Right lobe of liver (tissue), 6 donors: Measurements from ENCODE around the gene KCNQ1. TPM values are rescaled to one million over a fixed set of nuclear protein-coding genes. Genes with fewer than 3 reads are reported as not detected.

Experiments
- ATAC-seq, 4 donors: fragments of 200-7000 bp; cut with Tn5 transposase; one replicate each; pipeline ENCODE4 v1.9.1; 2020; ENCODE audit warnings: mild to moderate bottlenecking in 4 of 4, moderate library complexity in 4 of 4
- DNase-seq, 3 donors: peaks; one replicate each; pipeline ENCODE4 v3.0.0-alpha.2; 2020
- H3K27ac ChIP-seq, 3 donors: fragments of 200-600 bp; one replicate each; pipeline ENCODE4 v1.8.0; 2022
- H3K27me3 ChIP-seq, 2 donors: fragments of 200-600 bp; one replicate each; pipeline ENCODE4 v1.8.0; 2022
- H3K36me3 ChIP-seq, 4 donors: fragments of 200-600 bp; sonication (generic) in 1 of 4; one replicate each; pipeline versions ENCODE4 v1.5.1 to v1.8.0; 2017 to 2022; ENCODE audit warnings: control low read depth in 1 of 4
- H3K4me1 ChIP-seq, 4 donors: fragments of 200-600 bp; sonication (generic) in 1 of 4; one replicate each; pipeline versions ENCODE4 v1.5.1 to v1.8.0; 2017 to 2022; ENCODE audit warnings: control low read depth in 1 of 4
- H3K4me3 ChIP-seq, 3 donors: fragments of 200-600 bp; one replicate each; pipeline ENCODE4 v1.8.0; 2022
- H3K9me3 ChIP-seq, 4 donors: fragments of 200-600 bp; sonication (generic) in 1 of 4; one replicate each; pipeline versions ENCODE4 v1.5.1 to v1.8.0; 2017 to 2022; ENCODE audit warnings: control low read depth in 1 of 4
- POLR2A ChIP-seq: fragments of 450-650 bp; IDR thresholded peaks from one replicate; pipeline ENCODE4 v1.6.1; 2017; ENCODE audit warnings: antibody characterized with exemption, mild to moderate bottlenecking
- WGBS: methylation state at CpG from one replicate; pipeline ENCODE4 v1.1.6; 2018; ENCODE audit warnings: low coverage, low lambda C conversion rate; ENCODE audit not compliant: insufficient coverage; ENCODE audit errors: missing lambda C conversion rate; 5-methylcytosine and 5-hydroxymethylcytosine counted together
- intact Hi-C, 2 donors: fragments of 100-400 bp; cut with DNase I; formaldehyde crosslinking; loops; one replicate each; pipeline versions ENCODE4 v1.11.2 to v1.14.1; 2022
- total RNA-seq, 6 experiments: library from RNA; depleted of rRNA in 2 of 6; stranded (reverse); fragments of >200 nt in 2 of 6; fragmentation: NEBNext Ultra II Directional in 3 of 6; extraction: Animal tissue kit (Norgen Biotek cat#: 25700) in 3 of 6; gene quantifications; one replicate each; pipeline versions ENCODE4 v1.1.0 to v1.2.4, GENCODE V29; 2016 to 2023
- TF ChIP-seq, protein P1 (sequence below), 4 donors: fragments of 200-600 bp in 3 of 4; fragments of 450-650 bp in 1 of 4; IDR thresholded peaks; one replicate each; pipeline versions ENCODE4 v1.5.1 to v1.8.0; 2016 to 2022; ENCODE audit warnings: antibody characterized with exemption in 4 of 4, mild to moderate bottlenecking in 2 of 4
- donor health status: DM: no; HTN: yes; CAD: no.
- donor health status: DM: no; HTN: no; CAD: no.
- donor health status: DM: no; HTN: no; CAD: no.
- donor health status: DM: no; HTN: yes; CAD: no.
- donor health status: DM: no; HTN: yes; CAD: no.

Gene KCNQ1
- total RNA-seq, 6 experiments from 2014 or later: 0.61 to 2.4 (median 1.8) TPM

DNA sequence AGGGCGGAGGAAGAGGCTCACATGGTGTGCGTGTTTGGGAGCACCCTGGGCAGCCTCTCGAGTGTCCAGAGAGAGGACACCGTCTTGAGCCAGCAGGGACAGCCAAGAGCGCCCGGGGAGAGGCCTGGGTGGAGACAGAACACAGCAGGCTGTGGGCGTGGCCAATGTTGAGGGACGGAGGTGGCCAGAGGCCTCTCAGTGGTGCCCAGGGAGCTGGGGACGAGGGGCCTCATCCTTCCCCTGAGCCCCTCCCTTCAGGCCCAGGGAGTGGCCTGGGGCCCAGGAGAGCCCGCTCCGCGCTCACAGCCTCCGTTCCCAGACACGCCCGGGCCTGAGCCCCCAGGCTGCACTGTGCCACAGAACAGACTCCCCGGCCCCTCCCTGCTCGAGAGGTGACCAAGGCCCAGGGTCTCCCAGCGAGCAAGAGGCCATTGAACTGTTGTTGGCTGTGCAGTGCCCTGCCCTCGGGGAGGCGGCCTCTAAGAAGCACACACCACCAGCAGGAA is 392.3 kb downstream of the KCNQ1 start:
- Histone ChIP-seq H3K27ac (no peak overlapping the region), H3K27me3 (no peaks in the 10 kb centered on the region)

DNA sequence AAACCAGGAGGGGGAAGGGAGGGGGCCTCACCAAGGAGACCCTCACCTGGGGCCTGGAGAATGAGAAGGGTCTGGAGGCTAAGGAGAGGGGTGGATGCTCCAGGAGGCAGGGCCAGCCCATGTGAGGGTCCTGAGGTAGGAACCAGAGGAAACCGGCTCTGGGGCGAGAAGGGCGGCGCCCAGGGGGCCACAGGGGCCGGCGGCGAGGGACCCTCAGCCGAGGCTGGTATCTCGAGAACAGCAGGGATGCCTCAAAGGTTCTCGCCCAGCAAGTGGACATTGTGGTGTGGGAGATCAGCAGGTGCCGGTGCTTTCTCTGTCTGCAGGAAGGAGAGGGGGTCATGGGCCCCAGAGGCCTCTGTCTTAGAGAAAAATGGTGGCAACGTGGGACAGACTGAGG is 392.8 kb downstream of the KCNQ1 start:
- no peak for ATAC-seq
- no peak for TF ChIP-seq POLR2A
- TF ChIP-seq, protein P1, sequence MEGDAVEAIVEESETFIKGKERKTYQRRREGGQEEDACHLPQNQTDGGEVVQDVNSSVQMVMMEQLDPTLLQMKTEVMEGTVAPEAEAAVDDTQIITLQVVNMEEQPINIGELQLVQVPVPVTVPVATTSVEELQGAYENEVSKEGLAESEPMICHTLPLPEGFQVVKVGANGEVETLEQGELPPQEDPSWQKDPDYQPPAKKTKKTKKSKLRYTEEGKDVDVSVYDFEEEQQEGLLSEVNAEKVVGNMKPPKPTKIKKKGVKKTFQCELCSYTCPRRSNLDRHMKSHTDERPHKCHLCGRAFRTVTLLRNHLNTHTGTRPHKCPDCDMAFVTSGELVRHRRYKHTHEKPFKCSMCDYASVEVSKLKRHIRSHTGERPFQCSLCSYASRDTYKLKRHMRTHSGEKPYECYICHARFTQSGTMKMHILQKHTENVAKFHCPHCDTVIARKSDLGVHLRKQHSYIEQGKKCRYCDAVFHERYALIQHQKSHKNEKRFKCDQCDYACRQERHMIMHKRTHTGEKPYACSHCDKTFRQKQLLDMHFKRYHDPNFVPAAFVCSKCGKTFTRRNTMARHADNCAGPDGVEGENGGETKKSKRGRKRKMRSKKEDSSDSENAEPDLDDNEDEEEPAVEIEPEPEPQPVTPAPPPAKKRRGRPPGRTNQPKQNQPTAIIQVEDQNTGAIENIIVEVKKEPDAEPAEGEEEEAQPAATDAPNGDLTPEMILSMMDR (IDR thresholded peaks at IDR 0.05): no peak
- H3K27ac ChIP-seq: no peak overlapping the region
- H3K36me3 ChIP-seq: no peaks in the 10 kb centered on the region
- intact Hi-C loops: no loop called here
- no peaks in the 10 kb centered on the region for H3K27me3 ChIP-seq
- no peaks in the 10 kb centered on the region for H3K9me3 ChIP-seq
- no peak overlapping the region for H3K4me3 ChIP-seq
- 83% methylated on average over 8 of the region's 12 CpGs for WGBS
- no peaks in the 10 kb centered on the region for H3K4me1 ChIP-seq
- DNase-seq: no peak

More for the DNA sequence above, 392.3 kb downstream of the KCNQ1 start:
- intact Hi-C loops: no loop called here
- Histone ChIP-seq H3K4me3 (no peak overlapping the region), H3K36me3 (no peaks in the 10 kb centered on the region), H3K9me3 (no peaks in the 10 kb centered on the region), H3K4me1 (no peaks in the 10 kb centered on the region)
- ATAC-seq: peak; percentile 34 to 50 (median 40)
- 8% methylated on average over 2 of the region's 20 CpGs for WGBS
- TF ChIP-seq, protein P1 (IDR thresholded peaks at IDR 0.05): peak in 2 of 4 donors; percentile 13 to 22
- no peak for TF ChIP-seq POLR2A
- no peak for DNase-seq

DNA sequence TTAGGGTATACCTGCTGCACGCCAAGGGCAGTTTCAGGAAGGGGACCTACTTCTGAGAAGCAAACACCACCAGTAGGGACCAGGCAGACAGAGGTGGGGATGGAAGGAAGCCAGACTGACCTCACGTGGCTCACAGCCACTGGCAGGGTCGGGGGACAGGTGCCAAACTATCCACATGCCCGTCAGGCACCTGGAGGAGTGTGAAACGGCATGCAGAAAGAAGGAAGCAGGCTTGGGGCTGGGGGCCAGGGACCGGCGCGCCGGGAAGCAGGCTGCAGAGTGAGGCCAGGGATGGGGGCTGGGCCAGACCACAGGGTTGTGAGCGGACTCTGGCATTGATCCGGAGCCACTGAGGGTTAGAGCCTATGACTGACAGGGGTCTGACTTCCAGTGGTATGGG is 393.3 kb downstream of the KCNQ1 start:
- intact Hi-C loops: no loop called here
- 14% methylated on average over 4 of the region's 11 CpGs for WGBS
- TF ChIP-seq POLR2A: no peak
- TF ChIP-seq, protein P1 (IDR thresholded peaks at IDR 0.05): no peak
- Histone ChIP-seq H3K4me3 (no peak overlapping the region), H3K9me3 (no peaks in the 10 kb centered on the region), H3K4me1 (no peaks in the 10 kb centered on the region), H3K36me3 (no peaks in the 10 kb centered on the region), H3K27ac (no peak overlapping the region), H3K27me3 (no peaks in the 10 kb centered on the region)
- ATAC-seq (no peak), DNase-seq (no peak)

DNA sequence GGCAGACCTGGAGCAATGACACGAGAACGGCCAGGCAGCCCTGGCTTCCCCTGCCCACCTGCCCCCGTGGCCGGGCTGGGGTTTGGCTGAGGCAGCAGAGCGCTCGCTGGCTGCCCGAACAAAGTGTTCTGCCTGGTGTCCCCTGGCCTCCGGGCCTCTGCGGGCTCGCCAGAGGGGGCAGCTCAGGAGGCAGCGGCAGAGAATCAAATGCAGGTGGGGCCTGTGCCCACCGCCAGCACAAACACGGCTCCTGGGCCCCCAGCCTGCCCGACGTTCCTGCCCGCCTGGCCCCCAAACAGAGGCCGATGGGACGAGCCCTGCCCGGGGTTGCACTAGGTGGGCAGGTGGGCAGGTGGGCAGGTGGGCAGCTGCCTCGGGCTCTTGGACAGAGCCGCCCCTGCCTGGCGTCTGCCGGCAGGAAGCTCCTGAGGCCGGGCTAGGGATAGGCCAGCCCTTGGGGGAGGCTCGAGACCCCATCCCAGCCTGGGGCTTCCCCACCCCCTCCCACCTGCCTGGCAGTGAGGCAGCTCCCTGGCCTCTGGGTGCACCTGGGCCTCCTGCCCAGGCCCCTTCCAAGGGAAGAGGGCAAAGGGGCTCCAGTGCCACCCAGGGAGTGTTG is 394.0 kb downstream of the KCNQ1 start:
- ATAC-seq (no peak), DNase-seq (no peak)
- Histone ChIP-seq H3K9me3 (no peaks in the 10 kb centered on the region), H3K4me3 (no peak overlapping the region), H3K27me3 (no peaks in the 10 kb centered on the region), H3K27ac (no peak overlapping the region), H3K36me3 (no peaks in the 10 kb centered on the region), H3K4me1 (no peaks in the 10 kb centered on the region)
- no CpG with 5 or more reads among the region's 25 CpGs for WGBS
- TF ChIP-seq, protein P1 (IDR thresholded peaks at IDR 0.05): no peak
- TF ChIP-seq POLR2A: no peak
- intact Hi-C loops: no loop called here
